ENCODE data around the gene SMARCA2. TPM values are rescaled to one million over a fixed set of nuclear protein-coding genes. Genes with fewer than 3 reads are reported as not detected.
A peak's percentile ranks its signal among the peaks of the same experiment; 100 is the strongest.

Gene SMARCA2
- total and polyA plus RNA-seq, 10 of the 15 experiments (the other 5 are each of a cell fraction or from before 2014, with no cell fraction given): 100 to 392 (median 204) TPM

DNA sequence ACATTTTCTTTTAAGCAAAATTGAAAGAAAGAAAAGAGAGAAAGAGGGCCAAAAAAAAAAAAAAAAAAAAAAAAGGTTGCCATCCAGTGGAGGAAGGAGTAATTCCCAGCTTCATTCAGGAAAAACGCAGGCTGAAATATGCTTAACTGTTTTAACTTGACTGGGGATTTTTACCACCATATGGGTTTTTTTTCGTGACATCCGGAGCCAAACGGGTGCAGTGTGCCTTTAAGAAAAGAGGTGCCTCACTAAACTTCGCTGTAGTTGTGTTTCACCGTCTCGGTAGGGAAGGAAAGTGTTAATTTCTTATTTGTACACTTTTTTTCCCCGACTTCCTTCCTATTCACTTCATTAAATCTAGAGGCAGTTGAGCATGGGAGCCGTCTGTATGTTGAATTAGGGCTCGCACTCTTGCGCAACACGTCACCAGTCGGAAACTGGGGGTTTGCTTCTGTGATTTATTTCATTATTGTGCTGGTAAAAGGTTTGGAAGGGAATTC, 143.0 kb downstream of the SMARCA2 start (continued):
- 0 out of 4 replicates have a peak, but pooled peaks of 1 of the 2 experiments have one; percentile 10 for TF ChIP-seq EP300 (IDR thresholded peaks at IDR 0.05; ENCODE audit: borderline replicate concordance in 1 of 2, control insufficient read depth in 1 of 2, low read depth in 2 of 2, low read length in 2 of 2)
- no peak; a peak in 1 of 4 replicates for TF ChIP-seq IKZF2 (IDR thresholded peaks at IDR 0.05)
- TF ChIP-seq YBX1 (IDR thresholded peaks at IDR 0.05): no peak
- TF ChIP-seq CBFB (IDR thresholded peaks at IDR 0.05; ENCODE audit: low read depth): no peak
- TF ChIP-seq, protein P1, sequence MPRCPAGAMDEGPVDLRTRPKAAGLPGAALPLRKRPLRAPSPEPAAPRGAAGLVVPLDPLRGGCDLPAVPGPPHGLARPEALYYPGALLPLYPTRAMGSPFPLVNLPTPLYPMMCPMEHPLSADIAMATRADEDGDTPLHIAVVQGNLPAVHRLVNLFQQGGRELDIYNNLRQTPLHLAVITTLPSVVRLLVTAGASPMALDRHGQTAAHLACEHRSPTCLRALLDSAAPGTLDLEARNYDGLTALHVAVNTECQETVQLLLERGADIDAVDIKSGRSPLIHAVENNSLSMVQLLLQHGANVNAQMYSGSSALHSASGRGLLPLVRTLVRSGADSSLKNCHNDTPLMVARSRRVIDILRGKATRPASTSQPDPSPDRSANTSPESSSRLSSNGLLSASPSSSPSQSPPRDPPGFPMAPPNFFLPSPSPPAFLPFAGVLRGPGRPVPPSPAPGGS (IDR thresholded peaks at IDR 0.05; ENCODE audit: borderline replicate concordance, insufficient read depth, low read depth, low read length, poor library complexity, severe bottlenecking): no peak
- TF ChIP-seq PML (IDR thresholded peaks at IDR 0.05; ENCODE audit: low read length): peak; percentile 30; the same call in 1 of the 2 replicates
- TF ChIP-seq IRF4 (IDR thresholded peaks at IDR 0.05; ENCODE audit: low read depth, low read length): no peak
- TF ChIP-seq SREBF1 (IDR thresholded peaks at IDR 0.05; ENCODE audit: low read length): no peak
- TF ChIP-seq, protein P2, sequence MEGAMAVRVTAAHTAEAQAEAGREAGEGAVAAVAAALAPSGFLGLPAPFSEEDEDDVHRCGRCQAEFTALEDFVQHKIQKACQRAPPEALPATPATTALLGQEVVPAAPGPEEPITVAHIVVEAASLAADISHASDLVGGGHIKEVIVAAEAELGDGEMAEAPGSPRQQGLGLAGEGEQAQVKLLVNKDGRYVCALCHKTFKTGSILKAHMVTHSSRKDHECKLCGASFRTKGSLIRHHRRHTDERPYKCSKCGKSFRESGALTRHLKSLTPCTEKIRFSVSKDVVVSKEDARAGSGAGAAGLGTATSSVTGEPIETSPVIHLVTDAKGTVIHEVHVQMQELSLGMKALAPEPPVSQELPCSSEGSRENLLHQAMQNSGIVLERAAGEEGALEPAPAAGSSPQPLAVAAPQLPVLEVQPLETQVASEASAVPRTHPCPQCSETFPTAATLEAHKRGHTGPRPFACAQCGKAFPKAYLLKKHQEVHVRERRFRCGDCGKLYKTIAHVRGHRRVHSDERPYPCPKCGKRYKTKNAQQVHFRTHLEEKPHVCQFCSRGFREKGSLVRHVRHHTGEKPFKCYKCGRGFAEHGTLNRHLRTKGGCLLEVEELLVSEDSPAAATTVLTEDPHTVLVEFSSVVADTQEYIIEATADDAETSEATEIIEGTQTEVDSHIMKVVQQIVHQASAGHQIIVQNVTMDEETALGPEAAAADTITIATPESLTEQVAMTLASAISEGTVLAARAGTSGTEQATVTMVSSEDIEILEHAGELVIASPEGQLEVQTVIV (IDR thresholded peaks at IDR 0.05; ENCODE audit: borderline replicate concordance, partially characterized antibody): no peak
- TF ChIP-seq, protein P3, sequence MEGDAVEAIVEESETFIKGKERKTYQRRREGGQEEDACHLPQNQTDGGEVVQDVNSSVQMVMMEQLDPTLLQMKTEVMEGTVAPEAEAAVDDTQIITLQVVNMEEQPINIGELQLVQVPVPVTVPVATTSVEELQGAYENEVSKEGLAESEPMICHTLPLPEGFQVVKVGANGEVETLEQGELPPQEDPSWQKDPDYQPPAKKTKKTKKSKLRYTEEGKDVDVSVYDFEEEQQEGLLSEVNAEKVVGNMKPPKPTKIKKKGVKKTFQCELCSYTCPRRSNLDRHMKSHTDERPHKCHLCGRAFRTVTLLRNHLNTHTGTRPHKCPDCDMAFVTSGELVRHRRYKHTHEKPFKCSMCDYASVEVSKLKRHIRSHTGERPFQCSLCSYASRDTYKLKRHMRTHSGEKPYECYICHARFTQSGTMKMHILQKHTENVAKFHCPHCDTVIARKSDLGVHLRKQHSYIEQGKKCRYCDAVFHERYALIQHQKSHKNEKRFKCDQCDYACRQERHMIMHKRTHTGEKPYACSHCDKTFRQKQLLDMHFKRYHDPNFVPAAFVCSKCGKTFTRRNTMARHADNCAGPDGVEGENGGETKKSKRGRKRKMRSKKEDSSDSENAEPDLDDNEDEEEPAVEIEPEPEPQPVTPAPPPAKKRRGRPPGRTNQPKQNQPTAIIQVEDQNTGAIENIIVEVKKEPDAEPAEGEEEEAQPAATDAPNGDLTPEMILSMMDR (IDR thresholded peaks at IDR 0.05 in 2 of 3, conservative IDR thresholded peaks at IDR 0.05 in 1 of 3; ENCODE audit: control insufficient read depth in 2 of 3, extremely low read depth in 1 of 3, insufficient read depth in 1 of 3, low read depth in 3 of 3, low read length in 3 of 3): no peak
- TF ChIP-seq EED (IDR thresholded peaks at IDR 0.05; ENCODE audit: low read depth): no peak; the same call in 1 of the 2 replicates
- TF ChIP-seq, protein P4, sequence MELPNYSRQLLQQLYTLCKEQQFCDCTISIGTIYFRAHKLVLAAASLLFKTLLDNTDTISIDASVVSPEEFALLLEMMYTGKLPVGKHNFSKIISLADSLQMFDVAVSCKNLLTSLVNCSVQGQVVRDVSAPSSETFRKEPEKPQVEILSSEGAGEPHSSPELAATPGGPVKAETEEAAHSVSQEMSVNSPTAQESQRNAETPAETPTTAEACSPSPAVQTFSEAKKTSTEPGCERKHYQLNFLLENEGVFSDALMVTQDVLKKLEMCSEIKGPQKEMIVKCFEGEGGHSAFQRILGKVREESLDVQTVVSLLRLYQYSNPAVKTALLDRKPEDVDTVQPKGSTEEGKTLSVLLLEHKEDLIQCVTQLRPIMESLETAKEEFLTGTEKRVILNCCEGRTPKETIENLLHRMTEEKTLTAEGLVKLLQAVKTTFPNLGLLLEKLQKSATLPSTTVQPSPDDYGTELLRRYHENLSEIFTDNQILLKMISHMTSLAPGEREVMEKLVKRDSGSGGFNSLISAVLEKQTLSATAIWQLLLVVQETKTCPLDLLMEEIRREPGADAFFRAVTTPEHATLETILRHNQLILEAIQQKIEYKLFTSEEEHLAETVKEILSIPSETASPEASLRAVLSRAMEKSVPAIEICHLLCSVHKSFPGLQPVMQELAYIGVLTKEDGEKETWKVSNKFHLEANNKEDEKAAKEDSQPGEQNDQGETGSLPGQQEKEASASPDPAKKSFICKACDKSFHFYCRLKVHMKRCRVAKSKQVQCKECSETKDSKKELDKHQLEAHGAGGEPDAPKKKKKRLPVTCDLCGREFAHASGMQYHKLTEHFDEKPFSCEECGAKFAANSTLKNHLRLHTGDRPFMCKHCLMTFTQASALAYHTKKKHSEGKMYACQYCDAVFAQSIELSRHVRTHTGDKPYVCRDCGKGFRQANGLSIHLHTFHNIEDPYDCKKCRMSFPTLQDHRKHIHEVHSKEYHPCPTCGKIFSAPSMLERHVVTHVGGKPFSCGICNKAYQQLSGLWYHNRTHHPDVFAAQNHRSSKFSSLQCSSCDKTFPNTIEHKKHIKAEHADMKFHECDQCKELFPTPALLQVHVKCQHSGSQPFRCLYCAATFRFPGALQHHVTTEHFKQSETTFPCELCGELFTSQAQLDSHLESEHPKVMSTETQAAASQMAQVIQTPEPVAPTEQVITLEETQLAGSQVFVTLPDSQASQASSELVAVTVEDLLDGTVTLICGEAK (IDR thresholded peaks at IDR 0.05; ENCODE audit: borderline replicate concordance): no peak; the same call in 1 of the 2 replicates
- TF ChIP-seq, protein P5, sequence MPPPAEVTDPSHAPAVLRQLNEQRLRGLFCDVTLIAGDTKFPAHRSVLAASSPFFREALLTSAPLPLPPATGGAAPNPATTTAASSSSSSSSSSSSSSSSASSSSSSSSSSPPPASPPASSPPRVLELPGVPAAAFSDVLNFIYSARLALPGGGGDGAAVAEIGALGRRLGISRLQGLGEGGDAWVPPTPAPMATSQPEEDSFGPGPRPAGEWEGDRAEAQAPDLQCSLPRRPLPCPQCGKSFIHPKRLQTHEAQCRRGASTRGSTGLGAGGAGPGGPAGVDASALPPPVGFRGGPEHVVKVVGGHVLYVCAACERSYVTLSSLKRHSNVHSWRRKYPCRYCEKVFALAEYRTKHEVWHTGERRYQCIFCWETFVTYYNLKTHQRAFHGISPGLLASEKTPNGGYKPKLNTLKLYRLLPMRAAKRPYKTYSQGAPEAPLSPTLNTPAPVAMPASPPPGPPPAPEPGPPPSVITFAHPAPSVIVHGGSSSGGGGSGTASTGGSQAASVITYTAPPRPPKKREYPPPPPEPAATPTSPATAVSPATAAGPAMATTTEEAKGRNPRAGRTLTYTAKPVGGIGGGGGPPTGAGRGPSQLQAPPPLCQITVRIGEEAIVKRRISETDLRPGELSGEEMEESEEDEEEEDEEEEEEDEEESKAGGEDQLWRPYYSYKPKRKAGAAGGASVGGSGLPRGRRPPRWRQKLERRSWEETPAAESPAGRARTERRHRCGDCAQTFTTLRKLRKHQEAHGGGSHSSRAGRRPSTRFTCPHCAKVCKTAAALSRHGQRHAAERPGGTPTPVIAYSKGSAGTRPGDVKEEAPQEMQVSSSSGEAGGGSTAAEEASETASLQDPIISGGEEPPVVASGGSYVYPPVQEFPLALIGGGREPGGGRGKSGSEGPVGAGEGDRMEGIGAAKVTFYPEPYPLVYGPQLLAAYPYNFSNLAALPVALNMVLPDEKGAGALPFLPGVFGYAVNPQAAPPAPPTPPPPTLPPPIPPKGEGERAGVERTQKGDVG (CRISPR knock-in tag; IDR thresholded peaks at IDR 0.05): no peak
- TF ChIP-seq SMC3 (IDR thresholded peaks at IDR 0.05; ENCODE audit: borderline replicate concordance, low read length): no peak
- peak; percentile 79 for TF ChIP-seq ZNF384 (IDR thresholded peaks at IDR 0.05; ENCODE audit: borderline replicate concordance, low read depth, low read length)
- TF ChIP-seq TAF1 (IDR thresholded peaks at IDR 0.05; ENCODE audit: borderline replicate concordance, low read depth, low read length): 0 out of 2 replicates have a peak, but pooled peaks have one; percentile 29

Measured in GM12878 (cell line).